ENCODE results near the gene SLC50A1.
A peak's percentile ranks its signal among the peaks of the same experiment; 100 is the strongest.

Gene SLC50A1

DNA sequence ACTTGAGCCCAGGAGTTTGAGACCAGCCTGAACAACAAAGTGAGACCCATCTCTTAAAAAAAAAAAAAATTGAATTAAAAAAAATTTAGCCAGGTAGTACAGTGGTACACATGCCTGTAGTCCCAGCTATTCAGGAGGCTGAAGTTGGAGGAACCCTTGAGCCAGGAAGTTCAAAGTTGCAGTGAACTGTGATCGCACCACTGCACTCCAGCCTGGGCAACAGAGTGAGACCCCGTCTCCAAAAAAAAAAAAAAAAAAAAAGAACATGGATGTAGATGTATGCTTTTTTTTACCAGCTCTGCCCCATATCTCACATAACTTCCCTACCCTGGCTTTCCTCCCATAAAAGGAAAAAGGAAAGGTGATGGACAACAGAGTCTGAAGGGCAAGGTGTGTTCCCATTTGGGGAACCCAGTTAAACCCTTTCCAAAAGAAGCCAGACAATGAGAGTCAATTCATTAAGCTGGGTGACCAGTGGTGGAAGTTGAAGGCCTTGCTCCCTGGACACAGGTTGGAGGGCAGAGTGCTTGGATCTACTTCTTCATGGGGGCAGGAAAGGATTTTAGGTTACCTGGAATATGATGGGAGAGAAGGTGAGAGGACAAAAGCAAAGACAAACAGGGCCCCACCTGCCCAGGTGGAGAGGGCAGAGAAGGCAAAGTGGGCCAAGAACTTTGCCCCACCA is 34.6 kb downstream of the SLC50A1 start:
- no peak for DNase-seq (ENCODE audit: low read depth in 2 of 2)

GRCh38 chr1:155170806-155171205 is 35.2 kb downstream of the SLC50A1 start:
- no peak for DNase-seq (ENCODE audit: low read depth in 2 of 2)

- no peak for DNase-seq (ENCODE audit: low read depth in 2 of 2)
These were observed 36.4 kb downstream of the SLC50A1 start for GRCh38 chr1:155171836-155172731.

- peak; percentile 93 to 94 for DNase-seq (ENCODE audit: low read depth in 2 of 2)
These were observed 37.3 kb downstream of the SLC50A1 start, which contains the start of gene KRTCAP2 for GRCh38 chr1:155172732-155173477. TSS of gene KRTCAP2 (minus strand) at chr1:155173304. CDS start at chr1:155173224, 80 bp downstream.

- peak in 1 of 2 donors; percentile 66 for DNase-seq (ENCODE audit: low read depth in 2 of 2)
These were observed 38.0 kb downstream of the SLC50A1 start, which contains the start of gene TRIM46 for GRCh38 chr1:155173478-155174323. TSS of gene TRIM46 (plus strand) at chr1:155173849. CDS start at chr1:155173967, 118 bp downstream.

- DNase-seq (ENCODE audit: low read depth in 2 of 2), result peak in 1 of 2 donors; percentile 42
These were observed 39.0 kb downstream of the SLC50A1 start for GRCh38 chr1:155174324-155175280.

DNA sequence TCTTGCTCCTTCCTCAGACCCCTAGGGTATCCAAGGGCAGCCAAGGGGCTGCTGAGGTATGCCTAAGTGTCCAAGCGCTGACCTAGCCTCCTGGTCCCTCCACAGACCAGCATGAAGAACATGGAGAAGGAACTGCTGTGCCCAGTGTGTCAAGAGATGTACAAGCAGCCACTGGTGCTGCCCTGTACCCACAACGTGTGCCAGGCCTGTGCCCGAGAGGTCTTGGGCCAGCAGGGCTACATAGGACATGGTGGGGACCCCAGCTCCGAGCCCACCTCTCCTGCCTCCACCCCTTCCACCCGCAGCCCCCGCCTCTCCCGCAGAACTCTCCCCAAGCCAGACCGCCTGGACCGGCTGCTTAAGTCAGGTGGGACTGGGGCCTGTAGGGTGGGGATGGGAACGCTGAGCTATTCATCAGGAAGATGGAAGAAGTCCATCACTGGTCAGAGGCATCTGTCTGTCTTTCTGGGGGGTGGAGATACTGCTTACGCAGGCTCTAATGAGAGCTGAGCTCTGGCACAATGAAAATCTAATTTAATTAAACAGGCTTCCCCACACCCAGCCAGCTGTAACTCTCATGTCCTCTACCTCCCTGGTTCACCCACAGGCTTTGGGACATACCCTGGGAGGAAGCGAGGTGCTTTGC is 39.8 kb downstream of the SLC50A1 start:
- no peak for DNase-seq (ENCODE audit: low read depth in 2 of 2)

DNA sequence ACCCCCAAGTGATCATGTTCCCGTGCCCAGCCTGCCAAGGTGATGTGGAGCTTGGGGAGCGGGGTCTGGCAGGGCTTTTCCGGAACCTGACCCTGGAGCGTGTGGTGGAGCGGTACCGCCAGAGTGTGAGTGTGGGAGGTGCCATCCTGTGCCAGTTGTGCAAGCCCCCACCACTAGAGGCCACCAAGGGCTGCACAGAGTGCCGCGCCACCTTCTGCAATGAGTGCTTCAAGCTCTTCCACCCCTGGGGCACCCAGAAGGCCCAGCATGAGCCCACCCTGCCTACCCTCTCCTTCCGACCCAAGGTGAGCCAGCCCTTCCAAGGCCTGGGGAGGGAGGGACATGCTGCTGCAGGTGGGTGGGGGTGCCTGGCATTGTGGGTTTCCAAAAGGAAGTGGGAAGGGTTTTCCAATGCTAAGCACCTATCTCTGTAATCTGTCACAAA is 40.3 kb downstream of the SLC50A1 start:
- DNase-seq (ENCODE audit: low read depth in 2 of 2), result peak in 1 of 2 donors; percentile 7

- peak in 1 of 2 donors; percentile 83 for DNase-seq (ENCODE audit: low read depth in 2 of 2)
These were observed 41.0 kb downstream of the SLC50A1 start for GRCh38 chr1:155176544-155177071.

DNA sequence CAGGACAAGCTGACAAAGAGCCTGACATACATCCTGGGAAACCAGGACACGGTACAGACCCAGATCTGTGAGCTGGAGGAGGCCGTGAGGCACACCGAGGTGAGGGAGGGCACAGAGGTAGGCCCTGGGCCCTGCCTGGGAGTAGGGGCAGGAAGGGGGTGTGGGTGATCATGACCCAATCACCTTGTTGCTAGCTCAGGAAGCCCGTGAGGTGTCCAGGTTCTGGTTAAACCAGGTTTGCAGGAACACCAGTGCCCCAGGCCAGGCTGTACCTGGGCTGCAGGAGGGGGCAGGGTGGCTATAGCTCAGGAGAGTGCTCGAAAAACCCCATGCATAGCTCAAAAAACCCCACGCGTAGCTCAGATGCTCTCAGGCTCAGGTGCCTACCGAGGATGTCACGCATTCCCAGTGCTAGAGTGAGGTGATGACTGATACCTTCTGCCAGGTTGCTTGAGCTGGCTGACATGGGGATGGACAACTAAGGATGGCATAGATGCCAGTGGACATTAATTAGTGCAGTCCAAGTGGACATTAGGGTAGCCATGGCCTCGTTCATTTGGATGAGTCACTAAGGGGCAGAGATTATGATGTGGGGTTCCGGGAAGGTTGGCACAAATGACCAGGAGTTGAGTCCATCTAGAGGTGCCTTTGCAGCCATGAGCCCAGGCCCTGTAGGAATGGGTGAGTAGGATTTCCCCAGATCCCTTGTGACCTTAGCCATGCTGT is 41.7 kb downstream of the SLC50A1 start:
- DNase-seq (ENCODE audit: low read depth in 2 of 2), result no peak

DNA sequence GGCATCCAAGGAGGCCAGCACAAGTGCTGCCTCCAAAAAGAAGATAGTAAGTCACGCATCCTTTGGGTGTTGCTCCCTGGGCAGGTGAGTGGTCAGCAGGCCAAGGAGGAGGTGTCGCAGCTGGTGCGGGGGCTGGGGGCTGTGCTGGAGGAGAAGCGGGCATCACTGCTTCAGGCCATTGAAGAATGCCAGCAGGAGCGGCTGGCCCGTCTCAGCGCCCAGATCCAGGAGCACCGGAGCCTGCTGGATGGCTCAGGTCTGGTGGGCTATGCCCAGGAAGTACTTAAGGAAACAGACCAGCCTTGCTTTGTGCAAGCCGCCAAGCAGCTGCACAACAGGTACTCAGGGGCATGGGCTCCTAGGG is 42.2 kb downstream of the SLC50A1 start:
- no peak for DNase-seq (ENCODE audit: low read depth in 2 of 2)

DNA sequence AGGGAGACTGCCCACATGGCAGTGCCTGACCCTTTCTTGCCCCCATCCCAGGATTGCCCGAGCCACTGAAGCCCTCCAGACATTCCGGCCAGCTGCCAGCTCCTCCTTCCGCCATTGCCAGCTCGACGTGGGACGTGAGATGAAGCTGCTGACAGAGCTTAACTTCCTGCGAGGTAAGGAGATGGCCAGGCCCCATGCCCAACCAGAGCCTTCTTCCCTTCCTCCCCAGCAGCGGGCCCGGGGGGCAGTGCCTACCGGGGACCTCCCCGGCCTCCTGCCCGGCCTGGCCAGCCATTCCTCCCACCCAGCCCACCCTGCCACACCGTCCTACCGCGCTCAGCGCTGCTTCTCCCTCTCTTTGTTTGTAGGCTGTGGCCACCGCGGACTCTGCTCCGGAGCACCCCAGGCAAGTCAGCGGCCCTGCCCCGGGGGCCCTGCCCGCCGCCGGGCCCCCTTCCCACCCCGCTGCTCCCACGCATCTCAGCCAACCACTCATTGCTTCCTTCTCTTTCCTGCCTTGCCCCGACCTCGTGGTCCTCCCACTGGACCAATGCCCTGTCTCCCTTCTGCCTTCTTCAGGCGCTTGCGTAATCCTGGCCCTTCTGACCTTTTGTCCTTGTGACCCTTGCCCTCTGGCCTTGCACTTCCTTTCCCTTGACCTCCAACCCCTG is 42.9 kb downstream of the SLC50A1 start:
- no peak for DNase-seq (ENCODE audit: low read depth in 2 of 2)

DNA sequence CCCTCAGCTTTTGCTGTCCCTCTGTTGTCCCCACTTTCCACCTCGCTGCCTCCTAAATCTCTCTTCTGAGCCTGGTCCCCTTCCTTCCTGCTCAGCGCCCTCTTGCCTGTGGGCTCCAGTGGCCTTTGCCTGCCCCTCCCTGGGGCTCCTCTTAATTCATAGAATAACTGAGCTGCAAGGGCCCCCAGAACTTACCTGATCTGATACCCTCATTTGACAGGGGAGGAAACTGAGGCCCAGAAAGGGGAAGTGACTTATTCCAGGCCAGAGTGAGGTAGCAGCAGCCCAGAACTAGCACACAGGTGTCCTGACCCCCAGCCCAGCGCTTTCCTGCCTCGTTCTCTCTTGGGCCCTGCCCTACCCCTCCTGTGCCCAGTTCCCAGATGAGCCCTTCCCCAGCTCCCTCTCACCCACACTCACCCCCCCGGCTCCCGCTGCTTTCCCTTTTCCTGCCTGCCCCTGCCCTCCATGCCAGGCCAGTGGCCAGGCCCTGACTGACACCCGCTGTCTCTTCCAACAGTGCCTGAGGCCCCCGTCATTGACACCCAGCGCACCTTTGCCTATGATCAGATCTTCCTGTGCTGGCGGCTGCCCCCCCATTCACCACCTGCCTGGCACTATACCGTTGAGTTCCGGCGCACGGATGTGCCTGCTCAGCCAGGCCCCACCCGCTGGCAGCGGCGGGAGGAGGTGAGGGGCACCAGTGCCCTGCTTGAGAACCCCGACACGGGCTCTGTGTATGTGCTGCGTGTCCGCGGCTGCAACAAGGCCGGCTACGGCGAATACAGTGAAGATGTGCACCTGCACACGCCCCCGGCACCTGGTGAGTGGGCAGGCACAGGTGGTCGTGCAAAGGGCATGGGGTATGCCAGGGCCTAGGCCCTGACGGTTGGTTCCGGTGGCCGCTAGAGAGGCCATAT is 43.7 kb downstream of the SLC50A1 start:
- DNase-seq (ENCODE audit: low read depth in 2 of 2), result no peak

- no peak for DNase-seq (ENCODE audit: low read depth in 2 of 2)
These were observed 45.9 kb downstream of the SLC50A1 start for GRCh38 chr1:155181371-155182051.

DNA sequence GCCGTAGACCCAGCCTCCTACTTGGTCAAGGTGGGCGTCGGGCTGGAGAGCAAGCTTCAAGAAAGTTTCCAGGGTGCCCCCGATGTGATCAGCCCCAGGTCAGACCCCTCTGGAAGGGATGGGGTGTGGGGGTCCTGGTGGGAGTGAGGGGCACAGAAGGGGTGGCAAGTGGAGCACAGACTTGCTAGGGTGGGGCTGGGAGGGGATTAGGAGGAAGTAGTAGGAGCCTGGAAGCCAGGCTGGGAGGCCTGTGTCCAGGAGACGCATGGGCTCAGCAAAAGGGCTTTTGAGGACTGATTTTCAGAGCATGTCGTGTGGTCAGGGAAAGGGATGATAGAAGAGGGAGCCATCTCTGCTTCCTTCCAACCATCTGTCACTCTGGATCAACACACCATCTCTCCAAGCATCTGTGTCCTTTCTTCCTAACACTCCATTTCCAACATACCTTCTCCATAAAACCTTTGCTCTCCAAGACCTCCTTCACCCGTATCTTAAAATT is 46.4 kb downstream of the SLC50A1 start:
- DNase-seq (ENCODE audit: low read depth in 2 of 2), result no peak

DNA sequence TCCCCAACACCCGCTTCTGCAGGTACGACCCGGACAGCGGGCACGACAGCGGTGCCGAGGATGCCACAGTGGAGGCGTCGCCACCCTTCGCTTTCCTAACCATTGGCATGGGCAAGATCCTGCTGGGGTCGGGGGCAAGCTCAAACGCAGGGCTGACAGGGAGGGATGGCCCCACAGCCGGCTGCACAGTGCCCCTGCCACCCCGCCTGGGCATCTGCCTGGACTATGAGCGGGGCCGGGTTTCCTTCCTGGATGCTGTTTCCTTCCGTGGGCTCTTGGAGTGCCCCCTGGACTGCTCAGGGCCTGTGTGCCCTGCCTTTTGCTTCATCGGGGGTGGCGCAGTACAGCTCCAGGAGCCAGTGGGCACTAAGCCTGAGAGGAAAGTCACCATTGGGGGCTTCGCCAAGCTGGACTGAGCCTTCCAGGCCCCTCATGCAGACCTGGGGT is 48.1 kb downstream of the SLC50A1 start:
- DNase-seq (ENCODE audit: low read depth in 2 of 2), result no peak

Data from stimulated activated CD4-positive, alpha-beta T cell treated with anti-CD3 and anti-CD28 coated beads, Interleukin-15, amount 100 ng/mL, for 48 hours (primary cell).